ENCODE measurements around the gene CHRNA9. TPM values are rescaled to one million over a fixed set of nuclear protein-coding genes. Genes with fewer than 3 reads are reported as not detected.

Gene CHRNA9
- total RNA-seq, 4 donors from 2014 or later = not detected

- TF ChIP-seq CTCF (IDR thresholded peaks at IDR 0.05; ENCODE audit: low read depth) = no peak
These were observed 40.5 kb downstream of the CHRNA9 start for GRCh38 chr4:40375620-40376019.

GRCh38 chr4:40377512-40378365 is 42.6 kb downstream of the CHRNA9 start:
- TF ChIP-seq CTCF (IDR thresholded peaks at IDR 0.05; ENCODE audit: low read depth) = no peak

- TF ChIP-seq CTCF (IDR thresholded peaks at IDR 0.05; ENCODE audit: low read depth) = no peak
These were observed 43.5 kb downstream of the CHRNA9 start for GRCh38 chr4:40378619-40379018.

GRCh38 chr4:40379248-40379647 is 44.1 kb downstream of the CHRNA9 start:
- TF ChIP-seq CTCF (IDR thresholded peaks at IDR 0.05; ENCODE audit: low read depth) = no peak

- TF ChIP-seq CTCF (IDR thresholded peaks at IDR 0.05; ENCODE audit: low read depth) = no peak
These were observed 45.5 kb downstream of the CHRNA9 start for GRCh38 chr4:40380647-40381046.

- TF ChIP-seq CTCF (IDR thresholded peaks at IDR 0.05; ENCODE audit: low read depth) = no peak
These were observed 53.1 kb downstream of the CHRNA9 start for GRCh38 chr4:40388239-40388638.

GRCh38 chr4:40389986-40390385 is 54.9 kb downstream of the CHRNA9 start:
- TF ChIP-seq CTCF (IDR thresholded peaks at IDR 0.05; ENCODE audit: low read depth) = no peak
